ENCODE data around the gene IER3. TPM values are rescaled to one million over a fixed set of nuclear protein-coding genes. Genes with fewer than 3 reads are reported as not detected.

The IER3 gene
- total and polyA plus RNA-seq, 9 of the 15 experiments (the other 6 are each of a cell fraction or from before 2014, with no cell fraction given): 1.5 to 30.0 (median 11.5) TPM

DNA sequence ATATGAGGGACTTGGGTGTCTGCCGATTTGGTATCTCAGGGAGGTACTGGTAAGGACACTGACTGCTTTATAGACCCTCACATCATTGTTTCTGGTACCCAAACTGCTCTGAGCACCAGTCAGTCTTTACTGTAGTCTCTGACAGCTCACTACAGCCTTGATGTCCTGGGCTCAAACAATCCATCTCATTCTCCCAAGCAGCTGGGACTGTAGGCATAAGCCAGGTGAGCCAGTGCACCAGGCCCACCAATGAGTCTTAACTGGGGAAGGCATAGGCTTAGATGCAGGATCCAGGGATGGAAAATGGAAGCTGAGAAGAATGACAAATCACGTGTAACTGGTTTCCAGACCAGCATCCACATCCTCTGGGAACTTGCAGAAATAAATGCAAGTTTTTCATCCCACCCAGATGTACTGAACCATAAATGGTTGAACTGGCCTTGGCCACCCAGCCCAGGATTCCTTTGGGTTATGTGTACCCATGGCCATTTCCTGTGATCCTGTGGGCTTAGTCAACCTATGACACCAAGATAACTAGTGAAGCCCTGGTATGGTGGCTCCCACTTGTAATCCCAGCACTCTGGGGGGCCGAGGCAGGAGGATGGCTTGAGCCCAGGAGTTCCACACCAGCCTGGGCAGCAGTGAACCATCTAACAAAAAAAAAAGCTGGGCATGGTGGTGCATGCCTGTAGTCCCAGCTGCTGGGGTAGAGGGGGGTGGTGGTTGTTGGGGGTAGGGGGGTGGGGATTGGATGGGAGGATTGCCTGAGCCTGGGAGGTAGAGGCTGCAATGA lies 18.4 kb downstream of the IER3 start (continued):
- no peak; the same call in 1 of the 2 replicates for TF ChIP-seq TEAD4 (IDR thresholded peaks at IDR 0.05; ENCODE audit: low read length)
- no peak for TF ChIP-seq TEAD4 (CRISPR knock-in tag; IDR thresholded peaks at IDR 0.05; ENCODE audit: borderline replicate concordance)
- TF ChIP-seq, protein P1, sequence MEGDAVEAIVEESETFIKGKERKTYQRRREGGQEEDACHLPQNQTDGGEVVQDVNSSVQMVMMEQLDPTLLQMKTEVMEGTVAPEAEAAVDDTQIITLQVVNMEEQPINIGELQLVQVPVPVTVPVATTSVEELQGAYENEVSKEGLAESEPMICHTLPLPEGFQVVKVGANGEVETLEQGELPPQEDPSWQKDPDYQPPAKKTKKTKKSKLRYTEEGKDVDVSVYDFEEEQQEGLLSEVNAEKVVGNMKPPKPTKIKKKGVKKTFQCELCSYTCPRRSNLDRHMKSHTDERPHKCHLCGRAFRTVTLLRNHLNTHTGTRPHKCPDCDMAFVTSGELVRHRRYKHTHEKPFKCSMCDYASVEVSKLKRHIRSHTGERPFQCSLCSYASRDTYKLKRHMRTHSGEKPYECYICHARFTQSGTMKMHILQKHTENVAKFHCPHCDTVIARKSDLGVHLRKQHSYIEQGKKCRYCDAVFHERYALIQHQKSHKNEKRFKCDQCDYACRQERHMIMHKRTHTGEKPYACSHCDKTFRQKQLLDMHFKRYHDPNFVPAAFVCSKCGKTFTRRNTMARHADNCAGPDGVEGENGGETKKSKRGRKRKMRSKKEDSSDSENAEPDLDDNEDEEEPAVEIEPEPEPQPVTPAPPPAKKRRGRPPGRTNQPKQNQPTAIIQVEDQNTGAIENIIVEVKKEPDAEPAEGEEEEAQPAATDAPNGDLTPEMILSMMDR (IDR thresholded peaks at IDR 0.05 in 2 of 3, conservative IDR thresholded peaks at IDR 0.05 in 1 of 3; ENCODE audit: insufficient read depth in 2 of 3, low read depth in 1 of 3, low read length in 3 of 3): no peak
- no peak for TF ChIP-seq FIP1L1 (IDR thresholded peaks at IDR 0.05; ENCODE audit: low read depth, low read length, poor library complexity, severe bottlenecking)
- TF ChIP-seq SMAD4 (CRISPR knock-in tag; conservative IDR thresholded peaks at IDR 0.05): no peak
- no peak for TF ChIP-seq CEBPB (tag; IDR thresholded peaks at IDR 0.05)
- TF ChIP-seq TAL1 (IDR thresholded peaks at IDR 0.05): no peak
- TF ChIP-seq, protein P2, sequence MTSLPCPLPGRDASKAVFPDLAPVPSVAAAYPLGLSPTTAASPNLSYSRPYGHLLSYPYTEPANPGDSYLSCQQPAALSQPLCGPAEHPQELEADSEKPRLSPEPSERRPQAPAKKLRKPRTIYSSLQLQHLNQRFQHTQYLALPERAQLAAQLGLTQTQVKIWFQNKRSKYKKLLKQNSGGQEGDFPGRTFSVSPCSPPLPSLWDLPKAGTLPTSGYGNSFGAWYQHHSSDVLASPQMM (CRISPR knock-in tag; IDR thresholded peaks at IDR 0.05): no peak
- TF ChIP-seq, protein P3, sequence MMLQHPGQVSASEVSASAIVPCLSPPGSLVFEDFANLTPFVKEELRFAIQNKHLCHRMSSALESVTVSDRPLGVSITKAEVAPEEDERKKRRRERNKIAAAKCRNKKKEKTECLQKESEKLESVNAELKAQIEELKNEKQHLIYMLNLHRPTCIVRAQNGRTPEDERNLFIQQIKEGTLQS (IDR thresholded peaks at IDR 0.05): no peak
- TF ChIP-seq, protein P3 (CRISPR knock-in tag; conservative IDR thresholded peaks at IDR 0.05): no peak
- TF ChIP-seq, protein P4, sequence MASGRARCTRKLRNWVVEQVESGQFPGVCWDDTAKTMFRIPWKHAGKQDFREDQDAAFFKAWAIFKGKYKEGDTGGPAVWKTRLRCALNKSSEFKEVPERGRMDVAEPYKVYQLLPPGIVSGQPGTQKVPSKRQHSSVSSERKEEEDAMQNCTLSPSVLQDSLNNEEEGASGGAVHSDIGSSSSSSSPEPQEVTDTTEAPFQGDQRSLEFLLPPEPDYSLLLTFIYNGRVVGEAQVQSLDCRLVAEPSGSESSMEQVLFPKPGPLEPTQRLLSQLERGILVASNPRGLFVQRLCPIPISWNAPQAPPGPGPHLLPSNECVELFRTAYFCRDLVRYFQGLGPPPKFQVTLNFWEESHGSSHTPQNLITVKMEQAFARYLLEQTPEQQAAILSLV (tag; IDR thresholded peaks at IDR 0.05): no peak
- TF ChIP-seq ZFP1 (CRISPR knock-in tag; IDR thresholded peaks at IDR 0.05): no peak
- no peak for TF ChIP-seq RBM25 (IDR thresholded peaks at IDR 0.05; ENCODE audit: low read depth, low read length, severe bottlenecking)
- no peak for TF ChIP-seq RAD51 (IDR thresholded peaks at IDR 0.05; ENCODE audit: borderline replicate concordance, low read depth)
- TF ChIP-seq STAG1 (CRISPR knock-in tag; IDR thresholded peaks at IDR 0.05; ENCODE audit: borderline replicate concordance): no peak
- TF ChIP-seq, protein P5, sequence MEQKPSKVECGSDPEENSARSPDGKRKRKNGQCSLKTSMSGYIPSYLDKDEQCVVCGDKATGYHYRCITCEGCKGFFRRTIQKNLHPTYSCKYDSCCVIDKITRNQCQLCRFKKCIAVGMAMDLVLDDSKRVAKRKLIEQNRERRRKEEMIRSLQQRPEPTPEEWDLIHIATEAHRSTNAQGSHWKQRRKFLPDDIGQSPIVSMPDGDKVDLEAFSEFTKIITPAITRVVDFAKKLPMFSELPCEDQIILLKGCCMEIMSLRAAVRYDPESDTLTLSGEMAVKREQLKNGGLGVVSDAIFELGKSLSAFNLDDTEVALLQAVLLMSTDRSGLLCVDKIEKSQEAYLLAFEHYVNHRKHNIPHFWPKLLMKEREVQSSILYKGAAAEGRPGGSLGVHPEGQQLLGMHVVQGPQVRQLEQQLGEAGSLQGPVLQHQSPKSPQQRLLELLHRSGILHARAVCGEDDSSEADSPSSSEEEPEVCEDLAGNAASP (IDR thresholded peaks at IDR 0.05): no peak
- no peak for TF ChIP-seq CBFA2T3 (IDR thresholded peaks at IDR 0.05)
- no peak for TF ChIP-seq TGIF2 (CRISPR knock-in tag; IDR thresholded peaks at IDR 0.05)
- TF ChIP-seq, protein P6, sequence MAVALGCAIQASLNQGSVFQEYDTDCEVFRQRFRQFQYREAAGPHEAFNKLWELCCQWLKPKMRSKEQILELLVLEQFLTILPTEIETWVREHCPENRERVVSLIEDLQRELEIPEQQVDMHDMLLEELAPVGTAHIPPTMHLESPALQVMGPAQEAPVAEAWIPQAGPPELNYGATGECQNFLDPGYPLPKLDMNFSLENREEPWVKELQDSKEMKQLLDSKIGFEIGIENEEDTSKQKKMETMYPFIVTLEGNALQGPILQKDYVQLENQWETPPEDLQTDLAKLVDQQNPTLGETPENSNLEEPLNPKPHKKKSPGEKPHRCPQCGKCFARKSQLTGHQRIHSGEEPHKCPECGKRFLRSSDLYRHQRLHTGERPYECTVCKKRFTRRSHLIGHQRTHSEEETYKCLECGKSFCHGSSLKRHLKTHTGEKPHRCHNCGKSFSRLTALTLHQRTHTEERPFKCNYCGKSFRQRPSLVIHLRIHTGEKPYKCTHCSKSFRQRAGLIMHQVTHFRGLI (CRISPR knock-in tag; IDR thresholded peaks at IDR 0.05): no peak
- no peak for TF ChIP-seq PRPF4 (IDR thresholded peaks at IDR 0.05; ENCODE audit: insufficient read depth, low read depth, low read length, poor library complexity, severe bottlenecking)
- no peak for TF ChIP-seq MCM5 (IDR thresholded peaks at IDR 0.05; ENCODE audit: low read depth)
- no peak for TF ChIP-seq IRF2 (CRISPR knock-in tag; IDR thresholded peaks at IDR 0.05)
